Fibroblast of lung (primary cell): ENCODE results near the gene PPP1R1A.

ENCODE experiments used
- EZH2 ChIP-seq: IDR thresholded peaks from 2 replicates; pipeline ENCODE4 v1.5.1; 2012; ENCODE audit warnings: low read length, control low read depth, mild to moderate bottlenecking; ENCODE audit errors: missing control alignments
- TF ChIP-seq, protein P1 (sequence below), 2 donors: IDR thresholded peaks in 1 of 2; conservative IDR thresholded peaks in 1 of 2; 1 replicate in 1 of 2; 2 replicates in 1 of 2; pipeline ENCODE4 v1.5.1; 2011 to 2012; ENCODE audit warnings: low read length in 2 of 2, control low read depth in 1 of 2, inconsistent platforms in 1 of 2, low read depth in 1 of 2, mild to moderate bottlenecking in 1 of 2

- TF ChIP-seq, protein P1, sequence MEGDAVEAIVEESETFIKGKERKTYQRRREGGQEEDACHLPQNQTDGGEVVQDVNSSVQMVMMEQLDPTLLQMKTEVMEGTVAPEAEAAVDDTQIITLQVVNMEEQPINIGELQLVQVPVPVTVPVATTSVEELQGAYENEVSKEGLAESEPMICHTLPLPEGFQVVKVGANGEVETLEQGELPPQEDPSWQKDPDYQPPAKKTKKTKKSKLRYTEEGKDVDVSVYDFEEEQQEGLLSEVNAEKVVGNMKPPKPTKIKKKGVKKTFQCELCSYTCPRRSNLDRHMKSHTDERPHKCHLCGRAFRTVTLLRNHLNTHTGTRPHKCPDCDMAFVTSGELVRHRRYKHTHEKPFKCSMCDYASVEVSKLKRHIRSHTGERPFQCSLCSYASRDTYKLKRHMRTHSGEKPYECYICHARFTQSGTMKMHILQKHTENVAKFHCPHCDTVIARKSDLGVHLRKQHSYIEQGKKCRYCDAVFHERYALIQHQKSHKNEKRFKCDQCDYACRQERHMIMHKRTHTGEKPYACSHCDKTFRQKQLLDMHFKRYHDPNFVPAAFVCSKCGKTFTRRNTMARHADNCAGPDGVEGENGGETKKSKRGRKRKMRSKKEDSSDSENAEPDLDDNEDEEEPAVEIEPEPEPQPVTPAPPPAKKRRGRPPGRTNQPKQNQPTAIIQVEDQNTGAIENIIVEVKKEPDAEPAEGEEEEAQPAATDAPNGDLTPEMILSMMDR (conservative IDR thresholded peaks at IDR 0.05 in 1 of 2, IDR thresholded peaks at IDR 0.05 in 1 of 2; ENCODE audit: low read depth in 1 of 2, low read length in 2 of 2) = no peak
- TF ChIP-seq EZH2 = no peak
Observed at GRCh38 chr12:54631551-54631950, 43.1 kb upstream of the PPP1R1A start.
